ENCODE results near the gene SERAC1. TPM values are rescaled to one million over a fixed set of nuclear protein-coding genes. Genes with fewer than 3 reads are reported as not detected.

SERAC1 gene
- total RNA-seq, 4 donors from 2014 or later = 5.2 to 14.9 (median 10.1) TPM

- Histone ChIP-seq H3K9me3 (no peaks in the 10 kb centered on the region), H3K4me1 (peaks cover 18 to 50% (median 38%) of the 10 kb centered on the region in 3 donors), H3K27me3 (no peaks in the 10 kb centered on the region), H3K27ac (peak overlapping the region; percentile 80 to 92 (median 88)), H3K4me3 (peak overlapping the region in 3 of 4 donors; percentile 6 to 24 (median 18)), H3K36me3 (peaks cover 4 to 40% (median 4%) of the 10 kb centered on the region in 3 donors)
- DNase-seq = peak; percentile 13
- 10 to 46% methylated on average over 4 to 10 of the region's 11 CpGs for WGBS, 2 donors
- TF ChIP-seq CTCF (IDR thresholded peaks at IDR 0.05) (no peak), POLR2A (IDR thresholded peaks at IDR 0.05) (peak in 1 of 4 donors; percentile 24)
- intact Hi-C loops (cut with DNase I) = loop anchor here (10.0 kb wide), 1 partner anchor 56 kb away; no protein-coding TSS in a partner anchor
Measured at GRCh38 chr6:158060455-158061360, 107.4 kb downstream of the SERAC1 start.

Other genes with a start within 250 kb of the SERAC1 start
- gene SYNJ2, start 186.4 kb downstream of the SERAC1 start, total RNA-seq = 10 to 100 TPM in 2 of 4 donors, 1 to 10 TPM in 2; 6.6 to 15.6 (median 9.8) TPM
- gene GTF2H5, start 88 bp upstream of the SERAC1 start, total RNA-seq = 1 to 10 TPM; 2.5 to 6.2 (median 3.5) TPM
- gene TULP4, start 144.2 kb upstream of the SERAC1 start, total RNA-seq = 100 to 1,000 TPM in 1 of 4 donors, 10 to 100 TPM in 3; 50.9 to 104 (median 59.2) TPM